Daoy (cell line): ENCODE results near the gene DGKE. TPM values are rescaled to one million over a fixed set of nuclear protein-coding genes. Genes with fewer than 3 reads are reported as not detected.

Experiments used
- DNase-seq: peaks from one replicate; pipeline ENCODE4 v3.0.0-alpha.2; 2015; ENCODE audit warnings: low read depth
- total RNA-seq: library from RNA; depleted of rRNA; stranded (reverse); fragments of >200 nt; shearing (Covaris generic); gene quantifications from 2 replicates; pipeline ENCODE4 v1.2.3, GENCODE V29; 2014

Gene DGKE
- total RNA-seq, 1 experiment from 2014 or later: 0.17 TPM

DNA sequence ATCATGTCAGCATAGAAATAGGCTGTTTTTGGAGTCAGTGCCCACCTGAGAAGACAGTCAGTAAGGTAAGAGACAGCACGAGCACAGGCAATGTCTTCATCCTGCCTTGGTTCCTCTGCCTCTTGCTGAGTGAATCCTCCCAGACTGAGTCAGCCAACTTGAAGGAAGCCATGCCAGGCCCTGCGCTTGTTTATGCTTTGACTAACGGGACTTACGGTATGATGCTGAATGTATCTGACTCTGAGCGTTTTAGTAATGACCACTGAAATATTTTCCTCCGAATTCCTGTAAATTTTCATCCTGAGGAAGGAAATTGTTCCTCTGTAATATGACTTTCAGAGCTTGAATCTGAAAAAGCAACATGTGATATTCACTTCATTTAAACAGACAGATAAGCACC, 18.2 kb upstream of the DGKE start:
- peak; percentile 8 for DNase-seq

DNA sequence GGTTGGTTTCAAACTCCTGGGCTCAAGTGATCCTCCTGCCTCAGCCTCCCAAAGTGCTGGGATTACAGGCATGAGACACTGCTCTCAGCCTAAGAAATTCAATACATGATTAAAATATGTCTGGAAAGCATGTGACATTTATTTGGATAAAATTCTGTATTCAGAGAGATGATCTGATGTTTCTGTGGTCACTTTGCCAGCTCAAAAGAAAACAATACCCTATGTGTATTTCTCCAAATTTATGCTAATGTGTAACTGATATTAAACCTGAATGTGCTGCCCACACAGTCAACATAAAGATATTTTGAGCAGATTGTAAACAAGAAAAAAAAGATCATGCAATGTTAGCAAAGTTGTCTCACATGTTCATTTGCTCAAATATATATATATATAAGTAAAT, 16.9 kb upstream of the DGKE start:
- no peak for DNase-seq

DNA sequence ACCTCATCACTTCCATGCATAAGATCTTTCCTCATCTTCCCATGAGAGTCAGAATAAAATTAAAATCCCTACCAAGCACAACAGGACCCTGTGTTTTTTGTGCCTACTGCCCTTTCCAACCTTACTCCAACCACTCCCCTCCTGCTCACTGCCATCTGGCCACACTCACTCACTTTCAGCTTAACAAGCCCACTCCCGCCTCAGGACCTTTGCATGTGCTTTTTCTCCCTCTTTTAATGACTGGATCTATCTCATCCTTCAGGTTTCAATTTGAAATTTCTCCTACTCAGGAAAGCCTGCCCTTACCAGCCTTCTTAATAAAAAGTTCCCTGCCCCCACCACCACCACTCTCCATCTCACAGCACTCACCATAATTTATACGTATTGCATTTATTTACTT, 14.9 kb upstream of the DGKE start:
- no peak for DNase-seq

DNA sequence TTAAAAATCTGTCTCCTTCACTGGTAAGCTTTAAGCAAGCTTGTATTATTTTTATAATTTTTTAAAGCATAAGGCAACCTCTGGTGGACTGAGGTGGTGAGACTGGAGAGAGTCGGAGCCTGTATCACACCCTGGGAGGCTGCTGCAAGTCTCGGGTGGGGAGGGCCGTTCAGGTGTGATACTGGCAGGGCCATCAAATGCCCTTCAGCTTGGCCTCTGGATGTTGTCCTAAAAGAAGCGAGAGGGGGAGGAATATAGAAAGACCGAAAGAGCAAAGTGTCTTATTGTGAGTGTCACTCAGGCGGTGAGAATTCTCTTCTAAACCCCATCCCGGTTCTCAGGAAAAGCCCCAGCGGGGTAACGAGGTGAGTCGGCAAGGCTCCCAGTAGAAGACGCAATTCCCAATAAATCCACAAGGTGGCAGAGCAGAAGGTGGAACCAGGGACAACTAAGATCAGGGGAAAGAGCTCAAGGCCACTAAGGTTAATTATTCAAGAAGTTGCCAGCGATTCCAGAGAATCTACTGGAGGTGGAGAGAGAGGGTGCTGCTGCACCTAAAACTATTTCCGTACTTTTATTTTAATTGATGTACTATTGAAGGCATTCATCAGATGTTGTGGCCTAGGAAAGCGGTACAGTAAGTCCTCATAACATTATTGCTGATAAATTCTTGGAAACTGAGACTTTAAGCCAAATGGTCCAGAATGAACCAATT, 14.4 kb upstream of the DGKE start:
- peak; percentile 60 for DNase-seq

DNA sequence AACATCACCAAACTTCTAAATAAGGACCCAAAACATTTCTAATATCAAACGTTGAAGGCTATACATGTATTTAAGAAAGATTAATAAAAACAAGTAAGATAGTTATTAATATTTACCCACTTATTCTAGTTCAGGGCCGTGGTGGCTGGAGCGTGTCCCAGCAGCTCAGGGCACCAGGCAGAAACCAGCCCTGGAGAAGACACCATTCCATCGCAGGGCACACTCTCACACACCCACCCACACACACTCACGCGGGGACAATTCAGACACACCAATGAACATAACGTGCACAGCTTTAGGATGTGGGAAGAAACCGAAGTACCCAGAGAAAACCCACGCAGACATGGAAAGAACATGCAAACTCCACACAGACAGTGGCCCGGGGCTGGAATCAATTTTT, 13.7 kb upstream of the DGKE start:
- DNase-seq: no peak

DNA sequence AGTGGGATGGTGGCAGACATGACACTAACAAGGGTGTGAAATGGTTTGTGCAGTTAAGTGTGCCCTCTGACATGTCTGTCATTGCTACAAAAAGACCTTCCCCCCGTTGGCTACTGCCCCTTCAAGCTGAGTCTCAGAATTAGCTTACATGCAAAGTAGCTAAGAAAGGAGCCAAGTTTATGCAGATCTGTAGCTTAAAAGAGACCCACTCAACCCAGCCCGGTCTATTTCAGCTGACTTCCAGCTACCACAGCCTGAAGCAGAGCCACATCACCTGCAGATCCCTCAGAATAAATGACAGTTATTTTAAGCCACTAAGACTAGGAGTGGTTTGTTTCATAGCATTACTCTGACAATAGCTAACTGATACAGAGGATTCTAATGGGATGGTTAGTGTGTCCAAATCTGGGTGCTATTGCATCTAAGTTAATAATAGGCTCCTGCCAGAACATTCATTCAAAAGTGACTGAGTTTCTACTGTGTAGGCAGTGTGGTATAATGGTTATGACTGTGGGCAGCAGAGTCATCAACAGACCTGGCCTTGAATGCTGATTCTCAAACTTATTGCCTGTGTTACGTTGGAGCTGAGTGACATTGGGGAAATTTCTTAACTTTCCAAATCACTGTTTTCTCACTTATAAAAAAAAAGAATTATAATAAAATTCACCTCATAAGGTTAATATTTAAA, 12.0 kb upstream of the DGKE start:
- DNase-seq: no peak

DNA sequence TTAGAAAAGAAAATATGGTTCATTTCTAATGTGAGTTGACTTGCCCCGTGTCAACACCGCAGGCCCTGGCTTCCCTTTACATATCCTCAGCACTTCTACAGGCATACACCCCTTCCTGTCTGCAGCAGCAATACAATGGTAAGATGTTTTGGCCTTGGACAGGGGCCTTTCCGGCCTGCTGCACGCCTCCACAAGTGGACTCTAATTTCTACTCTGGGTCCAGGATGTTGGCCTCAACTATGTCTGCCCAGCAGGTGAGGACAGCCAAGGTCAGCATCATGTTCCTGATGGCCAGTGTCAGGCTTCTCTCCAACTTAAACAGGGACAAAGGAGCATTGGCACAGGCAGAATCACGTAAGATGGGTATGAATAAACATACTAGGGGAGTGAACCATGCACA, 11.2 kb upstream of the DGKE start:
- no peak for DNase-seq

DNA sequence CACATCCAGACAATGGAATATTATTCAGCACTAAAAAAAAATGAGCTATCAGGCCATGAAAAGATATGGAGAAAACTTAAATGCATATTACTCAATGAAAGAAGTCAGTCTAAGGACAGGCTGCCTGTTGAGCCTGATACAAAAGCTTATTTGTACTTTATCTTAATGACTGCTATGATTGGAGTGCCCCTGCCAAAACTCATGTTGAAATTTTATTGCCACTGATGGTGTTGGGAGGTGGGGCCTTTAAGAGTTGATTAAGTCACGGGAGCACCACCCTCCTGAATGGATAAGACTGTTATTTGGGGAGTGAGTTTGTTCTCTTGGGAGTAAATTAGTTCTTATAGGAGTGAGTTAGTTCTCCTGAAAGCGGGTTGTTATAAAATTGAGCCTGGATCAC, 10.1 kb upstream of the DGKE start:
- DNase-seq: no peak

DNA sequence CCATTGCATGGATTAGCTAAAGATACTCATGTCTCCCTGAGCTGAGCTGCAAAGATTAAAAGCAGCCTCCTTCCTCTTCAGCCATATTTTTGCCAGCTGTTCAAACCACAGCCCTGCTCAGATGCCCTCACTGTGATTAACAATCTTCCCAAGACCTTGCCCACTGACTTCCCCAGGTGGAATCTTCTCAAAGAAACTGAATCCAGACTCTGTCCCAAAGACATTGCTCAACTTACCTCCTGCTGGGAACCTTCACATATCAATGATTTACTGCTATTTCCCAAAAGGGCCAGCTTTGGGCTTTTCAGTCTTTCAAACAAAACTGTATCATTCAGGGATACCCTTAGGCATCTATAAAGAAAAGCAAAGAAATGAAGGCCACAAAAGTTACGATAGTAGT, 9.4 kb upstream of the DGKE start:
- DNase-seq: no peak

DNA sequence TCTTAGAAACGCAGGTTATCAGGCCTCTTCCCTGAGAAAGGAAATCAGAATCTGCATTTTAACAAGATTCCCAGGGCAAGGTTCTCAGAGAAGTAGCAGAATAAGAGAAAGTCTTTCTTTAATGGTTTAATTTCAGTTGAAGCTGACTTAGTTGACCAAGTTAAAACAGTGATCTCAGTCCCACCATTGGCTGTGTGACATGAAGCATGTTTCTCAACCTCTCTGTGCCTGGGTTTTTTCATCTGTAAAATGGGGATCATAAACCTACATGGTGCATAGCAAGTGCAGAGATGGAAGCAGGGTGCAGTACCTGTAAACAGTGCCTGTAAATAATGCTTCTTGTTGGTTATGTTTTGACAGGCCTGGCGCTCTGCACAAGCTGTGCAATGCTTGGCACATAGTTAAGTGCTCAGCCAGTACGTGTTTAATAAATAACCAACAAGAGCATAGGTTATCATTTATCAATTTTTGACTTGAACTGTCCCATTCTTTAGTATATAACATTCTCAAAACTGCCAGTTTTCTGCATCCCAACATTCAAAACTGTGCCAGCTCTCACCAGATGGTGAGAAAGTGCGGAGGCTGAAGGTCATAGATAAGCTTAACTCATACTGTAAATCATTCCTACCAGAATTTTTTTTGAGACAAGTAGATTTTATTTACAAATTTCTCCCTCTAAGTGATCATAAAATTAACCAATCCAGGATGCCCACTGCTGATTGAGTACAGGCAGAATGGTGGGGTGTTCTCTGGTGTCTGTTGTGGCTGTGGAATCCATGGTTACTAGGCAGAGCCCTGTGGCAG, 7.1 kb upstream of the DGKE start:
- no peak for DNase-seq

DNA sequence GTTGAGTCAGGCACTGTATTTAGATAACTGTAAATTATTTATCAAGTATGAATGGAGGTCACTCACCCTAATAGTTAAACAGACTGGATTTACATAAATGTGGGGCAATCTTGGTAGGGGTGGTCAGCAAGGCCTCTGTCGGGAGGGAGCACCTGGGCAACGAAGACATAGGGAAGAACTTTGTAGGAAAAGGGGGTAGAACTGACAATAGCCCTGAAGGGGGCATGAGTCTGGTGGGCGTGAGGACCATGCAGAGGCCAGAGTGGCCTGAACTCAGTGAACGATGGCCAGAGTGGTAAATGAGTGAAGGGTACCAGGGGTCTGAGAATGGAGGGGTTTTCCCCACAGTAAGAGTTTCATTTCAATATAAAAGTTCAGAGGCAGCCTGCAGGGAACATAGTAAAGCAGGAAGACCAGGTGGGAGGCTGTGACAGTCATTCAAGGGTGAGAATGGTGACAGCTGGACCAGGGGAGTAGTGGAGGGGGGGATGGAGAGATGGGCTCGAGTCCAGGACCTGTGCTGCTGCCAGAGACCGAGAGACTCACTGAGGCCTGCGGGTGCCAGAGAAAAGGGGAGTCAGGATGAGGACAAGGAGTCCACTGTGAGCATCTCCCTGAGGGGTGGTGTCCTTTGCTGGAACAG, 3.1 kb upstream of the DGKE start:
- DNase-seq: no peak

DNA sequence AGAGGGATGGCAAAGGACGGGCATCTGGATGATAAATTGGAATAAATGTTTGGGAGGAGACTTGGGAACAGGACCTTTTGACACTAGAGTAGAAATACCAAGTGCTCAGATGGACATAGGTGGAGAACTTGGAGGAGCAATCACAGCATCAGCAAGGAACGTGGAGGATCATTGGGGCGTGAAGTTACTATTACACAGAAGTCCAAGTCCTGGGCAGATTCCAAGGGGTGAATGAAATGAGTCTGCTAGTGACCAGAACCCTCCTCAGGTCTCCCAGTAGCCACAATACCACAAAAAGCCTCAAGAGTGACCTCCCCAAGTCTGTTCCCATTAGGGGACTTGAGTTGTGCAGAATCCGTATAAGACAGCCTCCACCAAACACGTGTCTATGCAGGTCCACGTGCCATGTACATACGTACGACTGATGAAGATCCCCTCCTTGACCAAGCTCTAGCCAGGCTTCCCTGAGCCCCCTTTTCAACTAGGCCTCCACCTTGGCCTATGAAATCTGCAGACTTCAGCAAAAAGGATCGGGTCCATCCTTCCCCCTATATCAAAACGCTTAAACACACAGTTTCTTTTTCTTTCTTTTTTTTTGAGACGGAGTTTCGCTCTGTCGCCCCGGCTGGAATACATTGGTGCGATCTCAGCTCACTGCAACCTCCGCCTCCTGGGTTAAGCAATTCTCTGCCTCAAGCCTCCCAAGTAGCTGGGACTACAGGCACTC, 2.4 kb upstream of the DGKE start:
- DNase-seq: no peak

DNA sequence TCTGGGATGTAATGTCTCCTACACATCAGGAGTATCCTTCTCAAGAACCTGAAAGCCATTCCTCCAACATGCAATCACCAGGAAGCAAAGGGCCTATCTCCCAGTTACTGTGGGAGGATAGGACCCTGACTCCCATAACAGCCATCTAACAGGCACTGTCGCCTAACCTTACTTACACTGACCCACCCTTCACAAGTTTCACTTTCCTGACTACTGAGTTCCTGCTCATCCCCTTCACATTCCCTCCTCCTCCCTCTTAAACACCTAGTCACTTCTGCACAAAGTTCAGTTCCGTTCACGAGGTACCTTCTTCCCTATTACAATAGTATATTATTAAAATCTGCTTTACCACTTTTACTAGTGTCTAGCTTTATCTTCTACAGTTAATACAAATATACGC, 1.5 kb upstream of the DGKE start:
- no peak for DNase-seq

DNA sequence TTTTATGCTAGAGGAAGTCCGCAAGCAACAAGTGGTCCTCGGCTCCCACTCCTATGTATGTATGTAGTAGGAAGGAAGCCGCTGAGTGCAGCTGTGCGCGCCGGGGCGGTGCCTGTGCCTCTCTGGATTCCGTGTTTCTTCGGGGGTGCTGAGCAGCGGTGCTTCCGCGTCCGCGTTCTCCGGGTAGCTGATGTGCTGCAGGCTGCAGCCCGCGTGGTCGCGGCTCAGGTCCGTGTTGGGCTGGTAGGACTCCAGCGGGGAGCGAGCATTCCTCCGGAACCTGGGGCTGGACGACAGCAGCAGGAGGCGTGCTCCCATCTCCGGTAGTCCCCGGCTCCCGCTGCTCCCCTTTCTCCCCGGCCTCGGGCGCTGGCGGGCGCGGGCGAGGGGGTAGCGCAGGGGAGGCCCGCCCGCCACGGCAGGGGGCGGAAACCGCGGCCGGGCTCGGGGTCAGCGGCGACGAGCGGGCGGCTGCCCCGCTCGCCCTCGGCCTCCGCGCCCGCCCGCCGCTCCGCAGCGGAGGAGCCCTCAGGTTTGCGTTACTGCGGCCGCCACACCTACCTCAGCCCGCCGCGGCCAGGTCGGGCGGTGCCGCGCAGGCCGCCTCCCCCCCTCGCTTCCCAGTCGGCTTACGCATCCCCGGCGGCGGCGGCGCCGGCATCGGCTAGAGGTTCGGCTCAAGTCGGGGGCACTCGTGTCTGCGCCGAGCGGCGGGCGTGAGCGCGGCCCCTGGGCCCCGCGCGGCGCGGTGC, 718 bp upstream of the DGKE start:
- DNase-seq: peak; percentile 78

DNA sequence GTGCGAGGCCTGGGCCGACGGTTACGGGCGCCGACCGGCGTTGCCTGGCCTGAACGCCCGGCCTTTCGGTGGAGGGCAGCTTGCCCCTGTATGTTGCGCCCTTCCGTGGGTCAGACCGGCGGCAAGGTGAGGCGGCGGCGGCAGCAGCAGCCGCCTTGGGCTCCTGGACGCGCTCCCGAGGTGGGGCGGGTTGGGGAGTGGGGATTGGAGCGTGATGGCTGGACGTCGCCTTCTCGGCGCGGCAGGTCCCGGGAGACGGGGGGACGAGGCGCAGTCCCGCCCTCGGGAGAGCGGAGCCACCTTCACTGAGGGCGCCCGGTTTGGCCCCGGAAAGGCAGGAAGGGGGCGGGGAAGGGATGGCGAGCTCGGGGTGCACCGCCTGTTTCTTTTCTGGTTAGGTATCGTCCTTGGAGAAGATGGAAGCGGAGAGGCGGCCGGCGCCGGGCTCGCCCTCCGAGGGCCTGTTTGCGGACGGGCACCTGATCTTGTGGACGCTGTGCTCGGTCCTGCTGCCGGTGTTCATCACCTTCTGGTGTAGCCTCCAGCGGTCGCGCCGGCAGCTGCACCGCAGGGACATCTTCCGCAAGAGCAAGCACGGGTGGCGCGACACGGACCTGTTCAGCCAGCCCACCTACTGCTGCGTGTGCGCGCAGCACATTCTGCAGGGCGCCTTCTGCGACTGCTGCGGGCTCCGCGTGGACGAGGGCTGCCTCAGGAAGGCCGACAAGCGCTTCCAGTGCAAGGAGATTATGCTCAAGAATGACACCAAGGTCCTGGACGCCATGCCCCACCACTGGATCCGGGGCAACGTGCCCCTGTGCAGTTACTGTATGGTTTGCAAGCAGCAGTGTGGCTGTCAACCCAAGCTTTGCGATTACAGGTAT, 671 bp downstream of the DGKE start:
- no peak for DNase-seq

DNA sequence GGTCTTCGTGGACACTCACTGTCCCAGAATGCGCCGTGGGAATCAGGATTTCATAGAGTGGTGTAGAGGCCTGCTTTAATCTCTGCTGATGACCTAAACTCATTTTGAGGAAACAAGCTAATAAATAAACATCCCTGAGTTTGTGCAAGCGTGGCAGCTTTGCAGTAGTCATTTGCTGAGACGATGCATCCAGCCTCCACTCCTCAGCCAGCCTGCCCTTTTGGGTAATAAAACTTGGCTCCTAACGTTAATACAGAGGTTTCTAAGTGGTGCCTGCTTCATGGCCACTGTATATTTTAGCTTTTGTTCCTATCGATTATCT, 1.3 kb downstream of the DGKE start:
- no peak for DNase-seq

DNA sequence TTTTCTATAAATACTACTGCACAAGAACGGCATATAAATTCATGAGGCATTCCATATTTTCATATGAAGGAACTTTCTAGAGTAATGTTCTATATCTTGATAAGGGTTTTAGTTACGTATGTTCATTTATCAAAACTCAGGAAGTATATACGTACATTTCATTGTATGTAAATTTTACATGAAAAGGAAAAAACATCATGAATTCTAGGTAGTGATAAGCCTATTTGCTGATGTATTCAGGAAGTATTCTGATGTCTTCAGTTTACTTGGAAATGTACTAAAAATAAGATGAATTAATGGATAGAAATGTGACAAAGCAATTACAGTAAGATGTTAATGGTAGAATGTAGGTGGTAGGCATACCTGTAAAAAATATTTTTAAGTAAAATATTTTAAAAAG, 4.7 kb downstream of the DGKE start:
- DNase-seq: no peak

DNA sequence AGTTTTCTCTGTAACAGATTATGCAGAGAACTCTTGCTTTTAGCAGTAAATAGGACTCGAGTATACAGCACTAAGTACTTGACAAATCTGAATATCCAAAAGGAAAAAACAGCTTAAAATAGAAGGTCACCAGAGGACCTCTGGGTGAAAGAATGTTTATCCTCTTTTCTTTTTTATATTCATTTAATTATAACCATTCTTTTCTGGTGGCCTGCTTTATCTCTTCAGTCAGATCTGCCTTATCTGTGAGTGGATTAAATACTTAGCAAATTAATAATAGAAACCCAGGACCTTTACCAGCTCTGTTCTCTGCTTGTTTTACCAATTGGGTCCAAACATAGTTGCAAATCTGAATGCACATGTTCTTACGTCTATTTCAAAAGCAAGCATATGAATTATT, 8.6 kb downstream of the DGKE start:
- no peak for DNase-seq

DNA sequence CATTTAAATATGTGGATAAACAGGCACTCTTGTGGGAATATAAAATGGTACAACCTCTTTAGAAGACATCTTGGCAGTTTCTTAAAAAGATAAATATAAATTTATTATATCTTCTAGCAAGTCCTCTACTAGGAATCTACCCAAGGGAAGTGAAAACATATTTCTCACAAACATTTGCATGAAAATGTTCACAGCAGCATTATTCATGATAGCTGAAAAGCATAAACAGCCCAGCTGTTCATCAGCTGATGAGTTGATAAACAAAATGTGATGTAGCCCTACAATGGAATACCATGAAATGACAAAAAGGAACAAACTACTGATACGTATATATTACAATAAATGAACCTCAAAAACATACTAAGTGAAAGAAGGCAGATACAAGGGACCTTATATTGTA, 12.0 kb downstream of the DGKE start:
- no peak for DNase-seq

DNA sequence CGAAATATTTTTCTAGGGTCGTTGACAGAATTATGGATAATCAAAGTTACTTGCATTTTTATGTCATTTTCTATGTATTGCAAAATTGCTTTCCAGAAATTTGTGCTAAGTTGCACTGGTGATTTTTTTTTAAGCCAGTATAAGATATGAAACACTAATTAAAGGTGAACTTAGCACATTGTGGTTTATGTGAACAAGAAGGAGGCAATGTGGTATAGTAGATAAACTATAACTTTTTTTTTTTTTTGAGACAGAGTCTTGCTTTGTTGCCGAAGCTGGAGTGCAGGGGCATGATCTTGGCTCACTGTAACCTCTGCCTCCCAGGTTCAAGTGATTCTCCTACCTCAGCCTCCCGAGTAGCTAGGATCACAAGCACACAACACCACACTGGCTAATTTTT, 13.2 kb downstream of the DGKE start:
- DNase-seq: no peak
